ENCODE results near the gene ATAD1.
A peak's percentile ranks its signal among the peaks of the same experiment; 100 is the strongest.

Gene ATAD1

GRCh38 chr10:87817609-87818504 is at the start of gene ATAD1:
TSS of gene ATAD1 (minus strand) at chr10:87818226. CDS start at chr10:87814599, 3,627 bp downstream.
- peak within 1 kb of the TSS; percentile 89 for H3K9ac ChIP-seq (ENCODE audit: low read depth, low read length)
- H3K9me3 ChIP-seq (ENCODE audit: insufficient read depth, low read length, severe bottlenecking) = no peaks in the 10 kb centered on the region
- H4K20me1 ChIP-seq (ENCODE audit: insufficient read depth, low read length) = peaks cover 24% of the 10 kb centered on the region
- peaks cover 47% of the 10 kb centered on the region for H3K4me1 ChIP-seq (ENCODE audit: insufficient read depth, low read length)
- peak within 1 kb of the TSS; percentile 93 to 96 for H3K4me3 ChIP-seq (ENCODE audit: low read depth in 1 of 2, low read length in 2 of 2)
- H3K27me3 ChIP-seq (ENCODE audit: insufficient read depth, low read length, poor library complexity) = no peaks in the 10 kb centered on the region
- peak within 1 kb of the TSS; percentile 97 for H3K4me2 ChIP-seq (ENCODE audit: insufficient read depth, low read length)
- H3K27ac ChIP-seq (ENCODE audit: low read length) = peak within 1 kb of the TSS; percentile 91
- peak within 1 kb of the TSS; percentile 99 for H2AFZ ChIP-seq (ENCODE audit: low read depth, low read length)
- peaks cover 52% of the 10 kb centered on the region for H3K79me2 ChIP-seq (ENCODE audit: insufficient read depth, low read length)
- peak; percentile 41 for TF ChIP-seq CTCF (IDR thresholded peaks at IDR 0.05; ENCODE audit: borderline replicate concordance, extremely low read depth, low read length, poor library complexity, severe bottlenecking)
- no peak for TF ChIP-seq EZH2 (IDR thresholded peaks at IDR 0.05; ENCODE audit: borderline replicate concordance, low read depth, low read length, severe bottlenecking)
- peaks cover 16% of the 10 kb centered on the region for H3K36me3 ChIP-seq (ENCODE audit: insufficient read depth, low read length)
- peak; percentile 93 for ATAC-seq (ENCODE audit: insufficient read depth, low read depth)
- peak; percentile 92 for DNase-seq

GRCh38 chr10:87867453-87867852 is 49.4 kb upstream of the ATAD1 start:
- Histone ChIP-seq H3K79me2 (ENCODE audit: insufficient read depth, low read length) (peaks cover 96% of the 10 kb centered on the region), H3K9me3 (ENCODE audit: insufficient read depth, low read length, severe bottlenecking) (no peaks in the 10 kb centered on the region), H3K27me3 (ENCODE audit: insufficient read depth, low read length, poor library complexity) (no peaks in the 10 kb centered on the region), H2AFZ (ENCODE audit: low read depth, low read length) (no peak overlapping the region), H3K9ac (ENCODE audit: low read depth, low read length) (peak overlapping the region; percentile 82), H3K4me2 (ENCODE audit: insufficient read depth, low read length) (peak overlapping the region; percentile 79), H3K4me1 (ENCODE audit: insufficient read depth, low read length) (peaks cover 47% of the 10 kb centered on the region), H3K4me3 (ENCODE audit: low read depth in 1 of 2, low read length in 2 of 2) (peak overlapping the region; percentile 58 to 73), H3K36me3 (ENCODE audit: insufficient read depth, low read length) (peaks cover 63% of the 10 kb centered on the region), H3K27ac (ENCODE audit: low read length) (peak overlapping the region; percentile 90), H4K20me1 (ENCODE audit: insufficient read depth, low read length) (peaks cover 73% of the 10 kb centered on the region)
- TF ChIP-seq CTCF (IDR thresholded peaks at IDR 0.05; ENCODE audit: borderline replicate concordance, extremely low read depth, low read length, poor library complexity, severe bottlenecking) (no peak), EZH2 (IDR thresholded peaks at IDR 0.05; ENCODE audit: borderline replicate concordance, low read depth, low read length, severe bottlenecking) (no peak)
- DNase-seq = no peak
- ATAC-seq (ENCODE audit: insufficient read depth, low read depth) = no peak

- H3K27ac ChIP-seq (ENCODE audit: low read length) = peak overlapping the region; percentile 90
- peak overlapping the region; percentile 79 for H3K4me2 ChIP-seq (ENCODE audit: insufficient read depth, low read length)
- no peak for TF ChIP-seq EZH2 (IDR thresholded peaks at IDR 0.05; ENCODE audit: borderline replicate concordance, low read depth, low read length, severe bottlenecking)
- TF ChIP-seq CTCF (IDR thresholded peaks at IDR 0.05; ENCODE audit: borderline replicate concordance, extremely low read depth, low read length, poor library complexity, severe bottlenecking) = no peak
- peak overlapping the region; percentile 58 to 73 for H3K4me3 ChIP-seq (ENCODE audit: low read depth in 1 of 2, low read length in 2 of 2)
- peaks cover 94% of the 10 kb centered on the region for H3K79me2 ChIP-seq (ENCODE audit: insufficient read depth, low read length)
- no peaks in the 10 kb centered on the region for H3K9me3 ChIP-seq (ENCODE audit: insufficient read depth, low read length, severe bottlenecking)
- H3K27me3 ChIP-seq (ENCODE audit: insufficient read depth, low read length, poor library complexity) = no peaks in the 10 kb centered on the region
- H3K4me1 ChIP-seq (ENCODE audit: insufficient read depth, low read length) = peaks cover 44% of the 10 kb centered on the region
- no peak for ATAC-seq (ENCODE audit: insufficient read depth, low read depth)
- no peak overlapping the region for H2AFZ ChIP-seq (ENCODE audit: low read depth, low read length)
- H4K20me1 ChIP-seq (ENCODE audit: insufficient read depth, low read length) = peaks cover 68% of the 10 kb centered on the region
- H3K36me3 ChIP-seq (ENCODE audit: insufficient read depth, low read length) = peaks cover 58% of the 10 kb centered on the region
- no peak for DNase-seq
- H3K9ac ChIP-seq (ENCODE audit: low read depth, low read length) = peak overlapping the region; percentile 82
Observed at GRCh38 chr10:87866412-87866974, 48.5 kb upstream of the ATAD1 start.
